NT2/D1 (cell line): Measurements from ENCODE around the gene RTN1.

Experiments
- SUZ12 ChIP-seq: IDR thresholded peaks from 2 replicates; pipeline ENCODE4 v1.6.1; 2011; ENCODE audit not compliant: insufficient read length, insufficient read depth; ENCODE audit errors: extremely low read depth
- YY1 ChIP-seq: IDR thresholded peaks from 2 replicates; pipeline ENCODE4 v1.6.1; 2011; ENCODE audit not compliant: insufficient read length, insufficient read depth
- ZNF274 ChIP-seq: IDR thresholded peaks from 2 replicates; pipeline ENCODE4 v1.6.1; 2011; ENCODE audit warnings: mild to moderate bottlenecking, low read depth, low read length

DNA sequence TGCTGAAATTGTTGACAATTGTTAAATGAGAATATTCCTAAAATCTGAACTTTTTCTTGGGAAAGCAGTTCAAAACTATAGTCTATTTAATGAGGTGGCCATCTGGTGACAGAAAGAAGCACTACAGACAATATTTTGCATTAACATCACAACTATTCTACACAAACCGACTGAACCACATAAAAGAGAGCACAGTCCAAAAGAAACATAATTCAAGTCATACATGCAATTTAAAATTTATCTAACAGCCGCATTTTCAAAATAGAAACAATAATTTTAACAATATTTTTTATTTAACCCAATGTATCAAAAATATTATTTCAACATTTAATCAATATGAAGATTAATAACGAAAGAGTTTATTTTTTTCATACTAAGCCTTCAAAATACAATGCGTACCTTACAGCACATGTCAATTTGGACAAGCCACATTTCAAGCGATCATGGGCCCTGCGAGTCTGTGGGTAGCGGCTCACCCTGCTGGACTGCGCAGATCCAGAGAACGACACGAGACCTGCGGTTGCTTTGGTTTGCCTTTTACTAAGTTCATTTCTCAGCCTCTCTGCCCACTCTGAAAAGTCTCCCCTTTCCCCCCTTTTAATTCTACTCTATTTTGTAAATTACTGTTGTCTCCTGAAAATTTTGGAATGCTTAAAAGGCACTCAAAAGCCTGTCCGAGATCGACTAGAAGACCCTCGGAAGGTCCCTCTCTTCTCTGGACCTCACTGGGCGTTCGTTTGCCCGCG is 48.4 kb upstream of the RTN1 start:
- no peak for TF ChIP-seq SUZ12
- TF ChIP-seq ZNF274, result no peak
- no peak for TF ChIP-seq YY1
